Fibroblast of lung (primary cell): Measurements from ENCODE around the gene KIF26B. TPM values are rescaled to one million over a fixed set of nuclear protein-coding genes. Genes with fewer than 3 reads are reported as not detected.

Experiments used
- DNase-seq, 2 donors: peaks; one replicate each; pipeline versions ENCODE4 v3.0.0 to v3.0.0-alpha.2; 2010; ENCODE audit warnings: low read depth in 2 of 2
- H2AFZ ChIP-seq: 2 replicates; pipeline ENCODE4 v1.5.1; 2012; ENCODE audit warnings: low read length, control low read depth, inconsistent platforms
- H3K27ac ChIP-seq: 2 replicates; pipeline ENCODE4 v1.5.1; 2011; ENCODE audit warnings: low read length, control low read depth; ENCODE audit not compliant: insufficient read depth
- H3K27me3 ChIP-seq: 2 replicates; pipeline ENCODE4 v1.5.1; 2011; ENCODE audit warnings: mild to moderate bottlenecking, low read length; ENCODE audit not compliant: control insufficient read depth, insufficient read depth
- H3K36me3 ChIP-seq: 2 replicates; pipeline ENCODE4 v1.5.1; 2011; ENCODE audit warnings: low read length; ENCODE audit not compliant: control insufficient read depth, insufficient read depth
- H3K4me1 ChIP-seq: 2 replicates; pipeline ENCODE4 v1.5.1; 2011; ENCODE audit warnings: low read length; ENCODE audit not compliant: control insufficient read depth, insufficient read depth; ENCODE audit errors: extremely low read depth
- H3K4me2 ChIP-seq: 2 replicates; pipeline ENCODE4 v1.5.1; 2011; ENCODE audit warnings: low read length, control low read depth; ENCODE audit not compliant: insufficient read depth; ENCODE audit errors: extremely low read depth
- H3K4me3 ChIP-seq, 4 experiments: fragments of 200-600 bp in 1 of 4; sonication (generic) in 1 of 4; replicated peaks in 1 of 4; 2 replicates each; pipeline ENCODE4 v1.5.1; 2011 to 2016; ENCODE audit warnings: low read length in 4 of 4, low read depth in 3 of 4, mild to moderate bottlenecking in 3 of 4, control low read depth in 2 of 4, inconsistent platforms in 1 of 4, mixed read lengths in 1 of 4; ENCODE audit not compliant: insufficient read depth in 1 of 4; ENCODE audit errors: control extremely low read depth in 1 of 4
- H3K79me2 ChIP-seq: 2 replicates; pipeline ENCODE4 v1.5.1; 2012; ENCODE audit warnings: mild to moderate bottlenecking, low read length, inconsistent platforms; ENCODE audit not compliant: control insufficient read depth, insufficient read depth
- H3K9ac ChIP-seq: 2 replicates; pipeline ENCODE4 v1.5.1; 2011; ENCODE audit warnings: mild to moderate bottlenecking, low read length, control low read depth; ENCODE audit not compliant: insufficient read depth
- H3K9me3 ChIP-seq: 2 replicates; pipeline ENCODE4 v1.5.1; 2012; ENCODE audit warnings: low read depth, low read length; ENCODE audit not compliant: control insufficient read depth, insufficient read depth
- H4K20me1 ChIP-seq: 2 replicates; pipeline ENCODE4 v1.5.1; 2011; ENCODE audit warnings: low read length; ENCODE audit not compliant: control insufficient read depth, insufficient read depth; ENCODE audit errors: extremely low read depth
- CTCF ChIP-seq, 2 donors: IDR thresholded peaks in 1 of 2; conservative IDR thresholded peaks in 1 of 2; 1 replicate in 1 of 2; 2 replicates in 1 of 2; pipeline ENCODE4 v1.5.1; 2011 to 2012; ENCODE audit warnings: low read length in 2 of 2, control low read depth in 1 of 2, inconsistent platforms in 1 of 2, low read depth in 1 of 2, mild to moderate bottlenecking in 1 of 2
- EZH2 ChIP-seq: IDR thresholded peaks from 2 replicates; pipeline ENCODE4 v1.5.1; 2012; ENCODE audit warnings: low read length, control low read depth, mild to moderate bottlenecking; ENCODE audit errors: missing control alignments
- polyA plus RNA-seq, 2 donors: library from polyadenylated mRNA; depleted of rRNA in 1 of 2; stranded (reverse) in 1 of 2; unstranded in 1 of 2; fragments of >200 nt; gene quantifications; 2 replicates each; pipeline ENCODE4 v1.2.1, GENCODE V29; 2011 to 2012; ENCODE audit warnings: missing spikeins in 1 of 2
- total RNA-seq: library from RNA; depleted of rRNA; stranded (reverse); fragments of >200 nt; gene quantifications from 2 replicates; pipeline ENCODE4 v1.2.1, GENCODE V29; 2014

Gene KIF26B
- total and polyA plus RNA-seq, 2 donors (not counting 1 experiment from before 2014, with no cell fraction given): 5.3 to 6.1 TPM

GRCh38 chr1:245261786-245262185 lies 107.0 kb downstream of the KIF26B start:
- DNase-seq: peak in 1 of 2 donors; percentile 21
- Histone ChIP-seq H3K4me1 (no peaks in the 10 kb centered on the region), H3K79me2 (no peaks in the 10 kb centered on the region), H3K27me3 (no peaks in the 10 kb centered on the region), H3K9me3 (no peaks in the 10 kb centered on the region), H3K4me2 (no peak overlapping the region), H2AFZ (no peak overlapping the region), H4K20me1 (no peaks in the 10 kb centered on the region), H3K27ac (no peak overlapping the region), H3K36me3 (no peaks in the 10 kb centered on the region), H3K9ac (no peak overlapping the region), H3K4me3 (no peak overlapping the region)
- no peak for TF ChIP-seq EZH2
- TF ChIP-seq CTCF (conservative IDR thresholded peaks at IDR 0.05 in 1 of 2, IDR thresholded peaks at IDR 0.05 in 1 of 2; ENCODE audit: low read depth in 1 of 2, low read length in 2 of 2): no peak

GRCh38 chr1:245263529-245264095 lies 108.8 kb downstream of the KIF26B start:
- no peak for DNase-seq
- H4K20me1 ChIP-seq: no peaks in the 10 kb centered on the region
- H3K79me2 ChIP-seq: no peaks in the 10 kb centered on the region
- H3K4me1 ChIP-seq: no peaks in the 10 kb centered on the region
- no peaks in the 10 kb centered on the region for H3K27me3 ChIP-seq
- no peak overlapping the region for H2AFZ ChIP-seq
- no peaks in the 10 kb centered on the region for H3K9me3 ChIP-seq
- H3K4me2 ChIP-seq: no peak overlapping the region
- no peak for TF ChIP-seq EZH2
- TF ChIP-seq CTCF (conservative IDR thresholded peaks at IDR 0.05 in 1 of 2, IDR thresholded peaks at IDR 0.05 in 1 of 2; ENCODE audit: low read depth in 1 of 2, low read length in 2 of 2): no peak
- H3K4me3 ChIP-seq: no peak overlapping the region
- H3K27ac ChIP-seq: no peak overlapping the region
- H3K36me3 ChIP-seq: no peaks in the 10 kb centered on the region
- H3K9ac ChIP-seq: no peak overlapping the region

- Histone ChIP-seq H3K36me3 (no peaks in the 10 kb centered on the region), H3K79me2 (no peaks in the 10 kb centered on the region), H3K4me2 (no peak overlapping the region), H4K20me1 (no peaks in the 10 kb centered on the region), H3K27ac (no peak overlapping the region), H3K9me3 (no peaks in the 10 kb centered on the region), H3K9ac (no peak overlapping the region), H2AFZ (no peak overlapping the region), H3K4me3 (no peak overlapping the region), H3K27me3 (no peaks in the 10 kb centered on the region), H3K4me1 (no peaks in the 10 kb centered on the region)
- DNase-seq: no peak
- no peak for TF ChIP-seq CTCF (conservative IDR thresholded peaks at IDR 0.05 in 1 of 2, IDR thresholded peaks at IDR 0.05 in 1 of 2; ENCODE audit: low read depth in 1 of 2, low read length in 2 of 2)
- TF ChIP-seq EZH2: no peak
Measured at GRCh38 chr1:245264226-245264625, 109.4 kb downstream of the KIF26B start.
